Uterus (tissue), 2 donors: Measurements from ENCODE around the gene LILRB5.

Source experiments
- CTCF ChIP-seq, 4 experiments: fragments of 200-600 bp in 2 of 4; fragments of 450-650 bp in 2 of 4; sonication (generic) in 2 of 4; IDR thresholded peaks; one replicate each; pipeline ENCODE4 v1.5.1; 2016 to 2019; ENCODE audit warnings: antibody characterized with exemption in 4 of 4, mild to moderate bottlenecking in 2 of 4, moderate library complexity in 1 of 4
- POLR2A ChIP-seq, 2 donors: fragments of 450-650 bp; IDR thresholded peaks; one replicate each; pipeline ENCODE4 v1.6.1; 2016; ENCODE audit warnings: antibody characterized with exemption in 2 of 2, mild to moderate bottlenecking in 1 of 2, moderate library complexity in 1 of 2

- TF ChIP-seq CTCF (IDR thresholded peaks at IDR 0.05) (no peak), POLR2A (IDR thresholded peaks at IDR 0.05) (no peak)
These were observed 25.8 kb upstream of the LILRB5 start for GRCh38 chr19:54282686-54283470.
